Karpas-422 (cell line): Measurements from ENCODE around the gene MPPED1. TPM values are rescaled to one million over a fixed set of nuclear protein-coding genes. Genes with fewer than 3 reads are reported as not detected.
A peak's percentile ranks its signal among the peaks of the same experiment; 100 is the strongest.

Experiments
- DNase-seq: peaks from one replicate; pipeline ENCODE4 v3.0.0-alpha.2; 2015
- H2AFZ ChIP-seq: fragments of 200-600 bp; sonication (generic); 2 replicates; pipeline ENCODE4 v1.6.1; 2014; ENCODE audit warnings: antibody characterized with exemption, low read length, mixed read lengths
- H3K27ac ChIP-seq: fragments of 200-600 bp; sonication (generic); 2 replicates; pipeline ENCODE4 v1.5.1; 2014; ENCODE audit warnings: mild to moderate bottlenecking, low read length, moderate library complexity
- H3K27me3 ChIP-seq: fragments of 200-600 bp; sonication (generic); 2 replicates; pipeline ENCODE4 v1.6.1; 2014; ENCODE audit warnings: low read length, mixed read lengths
- H3K36me3 ChIP-seq: fragments of 200-600 bp; sonication (generic); 2 replicates; pipeline ENCODE4 v1.6.1; 2014; ENCODE audit warnings: low read length, mixed read lengths; ENCODE audit not compliant: insufficient read depth
- H3K4me1 ChIP-seq: fragments of 200-600 bp; sonication (generic); 2 replicates; pipeline ENCODE4 v1.6.1; 2014; ENCODE audit warnings: mild to moderate bottlenecking, low read length, mixed read lengths
- H3K4me2 ChIP-seq: fragments of 200-600 bp; sonication (generic); 2 replicates; pipeline ENCODE4 v1.6.1; 2014; ENCODE audit warnings: low read length, low read depth, mild to moderate bottlenecking; ENCODE audit not compliant: poor library complexity, severe bottlenecking
- H3K4me3 ChIP-seq: fragments of 200-600 bp; sonication (generic); 2 replicates; pipeline ENCODE4 v1.5.1; 2014; ENCODE audit warnings: mild to moderate bottlenecking, antibody characterized with exemption, low read length, mixed read lengths
- H3K79me2 ChIP-seq: fragments of 200-600 bp; sonication (generic); 2 replicates; pipeline ENCODE4 v1.6.1; 2014; ENCODE audit warnings: mild to moderate bottlenecking, low read length, mixed read lengths
- H3K9ac ChIP-seq: fragments of 200-600 bp; sonication (generic); 2 replicates; pipeline ENCODE4 v1.6.0; 2014; ENCODE audit warnings: low read length
- H3K9me2 ChIP-seq: fragments of 200-600 bp; sonication (generic), shearing (Covaris generic); replicated peaks from 2 replicates; pipeline ENCODE4 v1.6.0; 2014; ENCODE audit warnings: mild to moderate bottlenecking, low read length, moderate library complexity; ENCODE audit not compliant: insufficient read depth
- H3K9me3 ChIP-seq: fragments of 300-700, 200-600 bp; sonication (generic); 2 replicates; pipeline ENCODE4 v1.6.1; 2014; ENCODE audit warnings: low read length, mixed read lengths
- H4K20me1 ChIP-seq: fragments of 200-600 bp; sonication (generic); 2 replicates; pipeline ENCODE4 v1.6.1; 2014; ENCODE audit warnings: mild to moderate bottlenecking, antibody characterized with exemption, low read length, low read depth; ENCODE audit not compliant: insufficient read depth
- total RNA-seq: library from RNA; depleted of rRNA; stranded (reverse); fragments of >200 nt; shearing (Covaris generic); gene quantifications from 2 replicates; pipeline ENCODE4 v1.2.3, GENCODE V29; 2014; ENCODE audit warnings: low replicate concordance

The MPPED1 gene
- total RNA-seq, 1 experiment from 2014 or later = 0.15 TPM

DNA sequence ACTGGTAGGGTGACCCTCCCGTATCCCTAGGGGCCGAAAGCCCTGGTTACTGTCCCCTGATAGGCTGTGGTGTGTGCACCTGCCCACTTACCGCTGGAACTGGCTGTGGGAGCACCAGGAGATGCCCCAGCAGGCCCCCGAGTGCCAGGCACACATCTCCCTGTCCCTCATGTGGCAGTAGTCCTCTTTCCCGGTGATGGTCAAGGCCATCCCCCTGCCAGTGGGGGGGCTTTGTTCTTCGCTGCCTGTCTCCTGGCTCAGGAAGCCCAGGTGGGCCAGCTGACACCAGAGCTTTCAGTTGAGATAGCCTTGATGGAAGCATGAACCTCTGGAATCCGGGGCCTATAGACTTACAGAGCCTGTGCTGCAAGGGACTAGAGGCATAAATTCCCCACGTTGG lies 100.5 kb downstream of the MPPED1 start:
- H3K9me2 ChIP-seq = no peaks in the 10 kb centered on the region
- H3K36me3 ChIP-seq = no peaks in the 10 kb centered on the region
- no peaks in the 10 kb centered on the region for H3K79me2 ChIP-seq
- no peak overlapping the region for H3K27ac ChIP-seq
- H2AFZ ChIP-seq = no peak overlapping the region
- no peaks in the 10 kb centered on the region for H4K20me1 ChIP-seq
- no peaks in the 10 kb centered on the region for H3K27me3 ChIP-seq
- no peak for DNase-seq
- no peak overlapping the region for H3K4me3 ChIP-seq
- H3K9me3 ChIP-seq = no peaks in the 10 kb centered on the region
- H3K4me1 ChIP-seq = no peaks in the 10 kb centered on the region
- no peak overlapping the region for H3K4me2 ChIP-seq
- H3K9ac ChIP-seq = no peak overlapping the region

GRCh38 chr22:43514476-43515157 lies 102.8 kb downstream of the MPPED1 start:
- Histone ChIP-seq H3K9ac (no peak overlapping the region), H3K27ac (no peak overlapping the region), H3K4me1 (no peaks in the 10 kb centered on the region), H3K79me2 (no peaks in the 10 kb centered on the region), H2AFZ (no peak overlapping the region), H3K27me3 (no peaks in the 10 kb centered on the region), H3K4me3 (no peak overlapping the region), H4K20me1 (no peaks in the 10 kb centered on the region), H3K4me2 (no peak overlapping the region), H3K9me3 (no peaks in the 10 kb centered on the region), H3K36me3 (no peaks in the 10 kb centered on the region), H3K9me2 (no peaks in the 10 kb centered on the region)
- DNase-seq = no peak

DNA sequence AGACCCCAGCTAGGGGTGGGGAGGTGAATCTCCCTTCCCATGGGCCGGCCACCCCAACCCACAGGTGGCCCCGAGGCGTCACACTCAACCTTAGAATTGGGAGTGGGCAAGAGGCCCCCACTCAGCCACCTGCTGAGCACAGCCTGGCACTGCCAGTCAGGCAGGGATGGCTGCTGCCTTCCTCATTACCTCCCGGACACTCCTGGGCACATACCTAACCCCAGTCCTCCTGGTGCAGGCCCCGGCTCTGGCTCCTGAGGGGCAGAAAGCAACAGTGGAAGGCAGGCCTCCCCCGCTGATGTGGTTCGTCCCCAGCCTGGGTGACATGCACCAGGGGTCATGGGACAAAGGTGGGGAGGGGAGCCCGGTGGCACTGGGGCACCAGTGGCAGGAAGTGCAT lies 103.6 kb downstream of the MPPED1 start:
- Histone ChIP-seq H3K27ac (no peak overlapping the region), H3K9me2 (no peaks in the 10 kb centered on the region), H3K4me3 (no peak overlapping the region), H3K79me2 (no peaks in the 10 kb centered on the region), H3K27me3 (no peaks in the 10 kb centered on the region), H3K4me1 (no peaks in the 10 kb centered on the region), H2AFZ (no peak overlapping the region), H3K36me3 (no peaks in the 10 kb centered on the region), H4K20me1 (no peaks in the 10 kb centered on the region), H3K9me3 (no peaks in the 10 kb centered on the region), H3K9ac (no peak overlapping the region), H3K4me2 (no peak overlapping the region)
- DNase-seq = no peak

GRCh38 chr22:43515902-43516301 lies 104.1 kb downstream of the MPPED1 start:
- Histone ChIP-seq H3K36me3 (no peaks in the 10 kb centered on the region), H3K4me3 (no peak overlapping the region), H3K79me2 (no peaks in the 10 kb centered on the region), H2AFZ (no peak overlapping the region), H3K4me1 (no peaks in the 10 kb centered on the region), H3K27ac (no peak overlapping the region), H3K9ac (no peak overlapping the region), H3K4me2 (no peak overlapping the region), H3K9me3 (no peaks in the 10 kb centered on the region), H3K9me2 (no peaks in the 10 kb centered on the region), H4K20me1 (no peaks in the 10 kb centered on the region), H3K27me3 (no peaks in the 10 kb centered on the region)
- peak; percentile 61 for DNase-seq

- Histone ChIP-seq H2AFZ (no peak overlapping the region), H3K79me2 (no peaks in the 10 kb centered on the region), H3K27me3 (no peaks in the 10 kb centered on the region), H3K4me3 (no peak overlapping the region), H3K9ac (no peak overlapping the region), H3K9me2 (no peaks in the 10 kb centered on the region), H3K27ac (no peak overlapping the region), H4K20me1 (no peaks in the 10 kb centered on the region), H3K36me3 (no peaks in the 10 kb centered on the region), H3K4me1 (no peaks in the 10 kb centered on the region), H3K4me2 (no peak overlapping the region), H3K9me3 (no peaks in the 10 kb centered on the region)
- DNase-seq = no peak
Observed at GRCh38 chr22:43516386-43516785, 104.6 kb downstream of the MPPED1 start.

- no peaks in the 10 kb centered on the region for H3K27me3 ChIP-seq
- H3K27ac ChIP-seq = no peak overlapping the region
- H3K9me2 ChIP-seq = no peaks in the 10 kb centered on the region
- no peak overlapping the region for H3K9ac ChIP-seq
- H3K4me1 ChIP-seq = no peaks in the 10 kb centered on the region
- H3K4me3 ChIP-seq = no peak overlapping the region
- DNase-seq = no peak
- H3K9me3 ChIP-seq = no peaks in the 10 kb centered on the region
- no peaks in the 10 kb centered on the region for H3K79me2 ChIP-seq
- no peak overlapping the region for H2AFZ ChIP-seq
- no peak overlapping the region for H3K4me2 ChIP-seq
- H4K20me1 ChIP-seq = no peaks in the 10 kb centered on the region
- no peaks in the 10 kb centered on the region for H3K36me3 ChIP-seq
Observed at GRCh38 chr22:43516996-43517635, 105.3 kb downstream of the MPPED1 start.

DNA sequence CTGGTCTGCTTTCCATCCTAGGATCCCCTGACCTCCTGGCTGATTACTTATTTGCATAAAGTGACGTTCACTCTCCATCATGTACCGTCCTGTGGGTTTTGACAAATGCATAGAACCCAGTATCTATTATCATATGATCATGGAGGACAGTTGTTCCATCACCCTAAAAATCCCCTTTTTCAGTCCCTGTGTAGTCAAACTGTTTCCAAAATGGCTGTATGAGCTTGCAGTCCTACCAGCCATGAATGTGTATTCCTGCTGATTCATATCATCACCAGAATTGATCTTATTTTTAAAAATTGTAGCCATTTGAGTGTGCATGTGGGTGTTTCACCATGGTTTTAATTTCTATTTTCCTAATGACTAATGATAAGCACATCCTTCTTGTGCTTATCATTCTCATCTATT lies 108.8 kb downstream of the MPPED1 start:
- H3K9me3 ChIP-seq = no peaks in the 10 kb centered on the region
- no peak overlapping the region for H3K9ac ChIP-seq
- no peak for DNase-seq
- no peaks in the 10 kb centered on the region for H3K4me1 ChIP-seq
- no peaks in the 10 kb centered on the region for H3K27me3 ChIP-seq
- H3K4me3 ChIP-seq = no peak overlapping the region
- H3K27ac ChIP-seq = no peak overlapping the region
- H4K20me1 ChIP-seq = no peaks in the 10 kb centered on the region
- H3K9me2 ChIP-seq = no peaks in the 10 kb centered on the region
- H3K4me2 ChIP-seq = no peak overlapping the region
- H3K36me3 ChIP-seq = no peaks in the 10 kb centered on the region
- H3K79me2 ChIP-seq = no peaks in the 10 kb centered on the region
- H2AFZ ChIP-seq = no peak overlapping the region

DNA sequence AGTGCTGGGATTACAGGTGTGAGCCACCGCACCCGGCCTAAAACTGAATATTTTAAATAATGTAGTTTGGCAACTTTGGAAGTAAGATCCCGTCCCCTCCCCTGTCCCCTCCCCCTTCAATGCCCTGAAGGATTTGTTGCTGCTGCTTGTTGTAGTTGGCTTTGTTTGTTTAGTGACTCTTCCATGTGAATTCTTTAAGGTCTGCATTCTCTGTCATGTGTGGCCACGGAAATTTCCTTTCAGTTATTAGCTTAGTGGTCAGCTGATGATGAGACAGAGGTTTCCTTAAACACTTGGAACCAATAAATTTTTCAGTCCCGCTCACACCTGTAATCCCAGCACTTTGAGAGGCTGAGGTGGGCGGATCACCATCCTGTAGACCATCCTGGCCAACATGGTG lies 109.9 kb downstream of the MPPED1 start:
- H3K4me1 ChIP-seq = no peaks in the 10 kb centered on the region
- no peak overlapping the region for H3K4me2 ChIP-seq
- H3K27me3 ChIP-seq = no peaks in the 10 kb centered on the region
- H3K9me2 ChIP-seq = no peaks in the 10 kb centered on the region
- H3K4me3 ChIP-seq = no peak overlapping the region
- no peak overlapping the region for H3K27ac ChIP-seq
- H3K79me2 ChIP-seq = no peaks in the 10 kb centered on the region
- no peaks in the 10 kb centered on the region for H3K36me3 ChIP-seq
- no peak overlapping the region for H3K9ac ChIP-seq
- no peaks in the 10 kb centered on the region for H3K9me3 ChIP-seq
- H2AFZ ChIP-seq = no peak overlapping the region
- no peak for DNase-seq
- H4K20me1 ChIP-seq = no peaks in the 10 kb centered on the region
